ENCODE measurements around the gene MCM7.
"Not testable (repeated sequence)": the region's sequence is repeated elsewhere in the genome, so short reads cannot be mapped to it uniquely, and the experiment has no call there.

Gene MCM7

GRCh38 chr7:100130608-100131453 lies 29.6 kb upstream of the MCM7 start:
- Histone ChIP-seq H3K4me3 (ENCODE audit: low read depth in 1 of 2, low read length in 2 of 2) (no peak overlapping the region), H3K27me3 (ENCODE audit: control insufficient read depth in 1 of 2, insufficient read depth in 2 of 2, low read length in 2 of 2) (no peaks in the 10 kb centered on the region), H3K9me3 (ENCODE audit: low read length) (no peaks in the 10 kb centered on the region), H3K27ac (ENCODE audit: low read depth, low read length) (no peak overlapping the region), H3K36me3 (ENCODE audit: insufficient read depth, low read length) (no peaks in the 10 kb centered on the region), H3K9ac (ENCODE audit: low read length) (no peak overlapping the region), H3K4me1 (ENCODE audit: insufficient read depth, low read length) (peaks cover 19% of the 10 kb centered on the region)

- not testable (repeated sequence) for H3K36me3 ChIP-seq (ENCODE audit: insufficient read depth, low read length); H3K4me3 ChIP-seq (ENCODE audit: low read depth in 1 of 2, low read length in 2 of 2); H3K27me3 ChIP-seq (ENCODE audit: control insufficient read depth in 1 of 2, insufficient read depth in 2 of 2, low read length in 2 of 2); H3K9ac ChIP-seq (ENCODE audit: low read length); H3K9me3 ChIP-seq (ENCODE audit: low read length); H3K27ac ChIP-seq (ENCODE audit: low read depth, low read length)
- H3K4me1 ChIP-seq (ENCODE audit: insufficient read depth, low read length), result peaks cover 19% of the 10 kb centered on the region
Measured at GRCh38 chr7:100130220-100130607, 29.0 kb upstream of the MCM7 start.

DNA sequence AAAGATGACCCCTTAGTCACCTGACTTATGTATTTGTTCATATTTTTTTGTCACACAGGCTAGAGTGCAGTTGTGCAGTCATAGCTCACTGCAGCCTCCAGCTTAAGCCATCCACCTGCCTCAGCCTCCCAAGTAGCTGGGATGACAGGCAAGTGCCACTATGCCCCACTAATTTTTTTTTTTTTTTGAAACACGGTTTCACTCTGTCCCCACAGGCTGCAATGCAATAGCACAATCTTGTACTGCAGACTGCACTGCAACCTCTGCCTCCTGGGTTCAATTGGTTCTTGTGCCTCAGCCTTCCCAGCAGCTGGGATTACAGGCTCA lies 27.4 kb upstream of the MCM7 start:
- Histone ChIP-seq H3K9me3 (ENCODE audit: low read length) (no peaks in the 10 kb centered on the region), H3K27ac (ENCODE audit: low read depth, low read length) (peak overlapping the region; percentile 7), H3K9ac (ENCODE audit: low read length) (no peak overlapping the region), H3K4me1 (ENCODE audit: insufficient read depth, low read length) (peaks cover 19% of the 10 kb centered on the region), H3K36me3 (ENCODE audit: insufficient read depth, low read length) (peaks cover 10% of the 10 kb centered on the region), H3K4me3 (ENCODE audit: low read depth in 1 of 2, low read length in 2 of 2) (peak overlapping the region in 1 of 2 donors; percentile 92), H3K27me3 (ENCODE audit: control insufficient read depth in 1 of 2, insufficient read depth in 2 of 2, low read length in 2 of 2) (no peaks in the 10 kb centered on the region)

- Histone ChIP-seq H3K4me3 (ENCODE audit: low read depth in 1 of 2, low read length in 2 of 2) (peak overlapping the region; percentile 92 to 94), H3K9ac (ENCODE audit: low read length) (peak overlapping the region; percentile 93), H3K27ac (ENCODE audit: low read depth, low read length) (peak overlapping the region; percentile 98), H3K27me3 (ENCODE audit: control insufficient read depth in 1 of 2, insufficient read depth in 2 of 2, low read length in 2 of 2) (no peaks in the 10 kb centered on the region), H3K9me3 (ENCODE audit: low read length) (no peaks in the 10 kb centered on the region), H3K4me1 (ENCODE audit: insufficient read depth, low read length) (peaks cover 19% of the 10 kb centered on the region), H3K36me3 (ENCODE audit: insufficient read depth, low read length) (peaks cover 11% of the 10 kb centered on the region)
Measured at GRCh38 chr7:100127866-100128636, 26.9 kb upstream of the MCM7 start.

DNA sequence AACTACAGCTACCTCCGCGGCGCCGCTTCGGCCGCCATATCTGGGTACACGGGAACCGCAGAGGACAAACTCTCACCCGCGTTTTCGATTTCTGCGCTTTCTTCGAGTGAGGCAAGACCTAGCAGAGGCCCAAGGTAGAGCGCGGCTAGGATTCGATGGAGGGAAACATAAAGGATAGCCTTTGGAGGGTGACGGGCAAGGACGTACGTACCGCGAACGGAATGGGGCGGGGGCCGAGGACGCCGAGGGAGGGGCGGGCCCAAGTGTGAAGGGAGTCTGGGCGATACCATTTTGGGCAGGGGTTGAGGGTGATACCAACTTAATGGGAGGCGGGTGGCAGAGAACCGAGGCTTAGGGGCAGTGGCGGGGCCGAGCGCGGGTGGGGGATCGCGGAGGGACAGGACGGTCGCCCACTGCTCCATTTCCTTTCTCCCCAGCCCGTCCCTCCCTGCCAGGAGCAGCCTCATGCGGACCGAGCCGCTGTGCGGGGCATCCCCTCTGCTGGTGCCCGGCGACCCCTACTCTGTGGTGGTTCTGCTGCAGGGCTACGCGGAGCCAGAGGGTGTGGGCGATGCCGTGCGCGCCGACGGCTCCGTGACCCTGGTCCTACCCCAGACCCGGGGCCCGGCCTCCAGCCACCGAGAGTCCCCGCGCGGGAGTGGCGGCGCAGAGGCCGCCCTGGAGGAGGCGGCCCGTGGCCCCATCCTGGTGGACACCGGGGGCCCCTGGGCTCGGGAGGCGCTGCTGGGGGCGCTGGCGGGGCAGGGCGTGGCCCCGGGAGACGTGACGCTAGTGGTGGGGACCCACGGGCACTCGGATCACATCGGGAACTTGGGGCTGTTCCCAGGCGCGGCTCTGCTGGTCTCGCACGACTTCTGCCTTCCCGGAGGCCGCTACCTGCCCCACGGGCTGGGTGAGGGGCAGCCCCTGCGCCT lies 26.0 kb upstream of the MCM7 start, which contains the start of gene MBLAC1:
Gene MBLAC1 (plus strand): TSS at position 37 of the 935 bp plus-strand sequence. CDS start 429 bp downstream, at position 466.
- H3K9me3 ChIP-seq (ENCODE audit: low read length), result no peaks in the 10 kb centered on the region
- H3K4me3 ChIP-seq (ENCODE audit: low read depth in 1 of 2, low read length in 2 of 2), result peak within 1 kb of the TSS; percentile 92 to 94
- H3K4me1 ChIP-seq (ENCODE audit: insufficient read depth, low read length), result peaks cover 14% of the 10 kb centered on the region
- H3K27ac ChIP-seq (ENCODE audit: low read depth, low read length), result peak within 1 kb of the TSS; percentile 98
- no peaks in the 10 kb centered on the region for H3K27me3 ChIP-seq (ENCODE audit: control insufficient read depth in 1 of 2, insufficient read depth in 2 of 2, low read length in 2 of 2)
- peak within 1 kb of the TSS; percentile 93 for H3K9ac ChIP-seq (ENCODE audit: low read length)
- H3K36me3 ChIP-seq (ENCODE audit: insufficient read depth, low read length), result peaks cover 19% of the 10 kb centered on the region

- peak overlapping the region; percentile 92 to 94 for H3K4me3 ChIP-seq (ENCODE audit: low read depth in 1 of 2, low read length in 2 of 2)
- peaks cover 22% of the 10 kb centered on the region for H3K36me3 ChIP-seq (ENCODE audit: insufficient read depth, low read length)
- H3K27me3 ChIP-seq (ENCODE audit: control insufficient read depth in 1 of 2, insufficient read depth in 2 of 2, low read length in 2 of 2), result no peaks in the 10 kb centered on the region
- peaks cover 14% of the 10 kb centered on the region for H3K4me1 ChIP-seq (ENCODE audit: insufficient read depth, low read length)
- no peaks in the 10 kb centered on the region for H3K9me3 ChIP-seq (ENCODE audit: low read length)
- peak overlapping the region; percentile 98 for H3K27ac ChIP-seq (ENCODE audit: low read depth, low read length)
- peak overlapping the region; percentile 93 for H3K9ac ChIP-seq (ENCODE audit: low read length)
Measured at GRCh38 chr7:100126239-100126930, 25.2 kb upstream of the MCM7 start.

DNA sequence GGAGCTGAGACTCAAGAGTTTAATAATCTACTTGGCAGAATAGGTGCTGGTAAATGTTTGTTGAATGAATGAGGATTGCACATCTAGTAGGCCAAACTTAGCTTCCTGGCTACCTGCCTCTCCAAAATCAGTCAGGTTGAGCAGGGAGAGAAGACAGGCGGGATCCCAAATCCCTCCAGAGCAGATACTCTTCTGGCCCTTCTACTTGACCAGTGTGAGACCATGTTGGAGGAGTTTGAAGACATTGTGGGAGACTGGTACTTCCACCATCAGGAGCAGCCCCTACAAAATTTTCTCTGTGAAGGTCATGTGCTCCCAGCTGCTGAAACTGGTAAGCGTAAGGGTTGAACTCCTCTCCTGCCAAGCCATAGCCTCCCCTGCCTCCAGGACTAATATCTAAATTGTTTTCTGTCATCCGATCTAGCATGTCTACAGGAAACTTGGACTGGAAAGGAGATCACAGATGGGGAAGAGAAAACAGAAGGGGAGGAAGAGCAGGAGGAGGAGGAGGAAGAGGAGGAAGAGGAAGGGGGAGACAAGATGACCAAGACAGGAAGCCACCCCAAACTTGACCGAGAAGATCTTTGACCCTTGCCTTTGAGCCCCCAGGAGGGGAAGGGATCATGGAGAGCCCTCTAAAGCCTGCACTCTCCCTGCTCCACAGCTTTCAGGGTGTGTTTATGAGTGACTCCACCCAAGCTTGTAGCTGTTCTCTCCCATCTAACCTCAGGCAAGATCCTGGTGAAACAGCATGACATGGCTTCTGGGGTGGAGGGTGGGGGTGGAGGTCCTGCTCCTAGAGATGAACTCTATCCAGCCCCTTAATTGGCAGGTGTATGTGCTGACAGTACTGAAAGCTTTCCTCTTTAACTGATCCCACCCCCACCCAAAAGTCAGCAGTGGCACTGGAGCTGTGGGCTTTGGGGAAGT lies 23.4 kb upstream of the MCM7 start:
- peaks cover 22% of the 10 kb centered on the region for H3K36me3 ChIP-seq (ENCODE audit: insufficient read depth, low read length)
- H3K4me3 ChIP-seq (ENCODE audit: low read depth in 1 of 2, low read length in 2 of 2), result no peak overlapping the region
- H3K27me3 ChIP-seq (ENCODE audit: control insufficient read depth in 1 of 2, insufficient read depth in 2 of 2, low read length in 2 of 2), result no peaks in the 10 kb centered on the region
- H3K9me3 ChIP-seq (ENCODE audit: low read length), result no peaks in the 10 kb centered on the region
- peaks cover 16% of the 10 kb centered on the region for H3K4me1 ChIP-seq (ENCODE audit: insufficient read depth, low read length)
- H3K27ac ChIP-seq (ENCODE audit: low read depth, low read length), result no peak overlapping the region
- no peak overlapping the region for H3K9ac ChIP-seq (ENCODE audit: low read length)

DNA sequence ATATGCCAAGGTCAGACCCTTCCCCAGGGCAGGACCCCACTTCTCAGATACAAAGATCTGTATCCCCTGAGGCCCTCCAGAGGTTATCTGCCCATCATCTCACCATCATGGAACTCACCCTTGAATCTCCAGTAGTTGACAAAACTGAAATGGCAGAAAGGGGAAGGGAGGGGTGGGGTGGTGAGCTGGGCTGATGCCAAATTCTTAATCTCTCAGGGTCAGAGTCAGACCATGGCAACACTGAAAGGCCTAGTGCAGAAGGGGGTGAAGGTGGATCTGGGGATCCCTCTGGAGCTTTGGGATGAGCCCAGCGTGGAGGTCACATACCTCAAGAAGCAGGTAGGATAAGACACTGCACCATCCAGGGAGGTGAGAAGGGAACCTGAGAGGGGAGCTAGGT lies 21.4 kb upstream of the MCM7 start:
- no peaks in the 10 kb centered on the region for H3K9me3 ChIP-seq (ENCODE audit: low read length)
- peaks cover 22% of the 10 kb centered on the region for H3K36me3 ChIP-seq (ENCODE audit: insufficient read depth, low read length)
- H3K9ac ChIP-seq (ENCODE audit: low read length), result no peak overlapping the region
- peaks cover 16% of the 10 kb centered on the region for H3K4me1 ChIP-seq (ENCODE audit: insufficient read depth, low read length)
- no peak overlapping the region for H3K4me3 ChIP-seq (ENCODE audit: low read depth in 1 of 2, low read length in 2 of 2)
- no peak overlapping the region for H3K27ac ChIP-seq (ENCODE audit: low read depth, low read length)
- H3K27me3 ChIP-seq (ENCODE audit: control insufficient read depth in 1 of 2, insufficient read depth in 2 of 2, low read length in 2 of 2), result no peaks in the 10 kb centered on the region

DNA sequence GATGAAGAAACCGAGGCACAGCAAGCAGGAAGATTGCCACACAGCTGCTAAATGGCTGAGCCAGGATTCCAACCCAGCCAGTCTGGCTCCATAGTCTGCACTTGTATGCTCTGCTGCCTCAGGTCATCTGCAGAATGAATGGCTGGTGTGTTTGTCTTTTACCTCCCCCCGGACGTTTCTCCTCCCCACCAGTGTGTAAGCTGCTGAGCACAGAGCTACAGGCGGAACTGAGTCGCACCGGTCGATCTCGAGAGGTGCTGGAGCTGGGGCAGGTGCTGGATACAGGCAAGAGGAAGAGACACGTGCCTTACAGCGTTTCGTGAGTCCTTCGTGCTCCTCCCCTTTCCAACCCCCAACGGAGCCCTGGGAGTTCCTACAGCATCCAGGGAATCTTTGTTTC lies 20.9 kb upstream of the MCM7 start:
- H3K4me1 ChIP-seq (ENCODE audit: insufficient read depth, low read length), result peaks cover 16% of the 10 kb centered on the region
- H3K27ac ChIP-seq (ENCODE audit: low read depth, low read length), result no peak overlapping the region
- H3K9me3 ChIP-seq (ENCODE audit: low read length), result no peaks in the 10 kb centered on the region
- H3K4me3 ChIP-seq (ENCODE audit: low read depth in 1 of 2, low read length in 2 of 2), result no peak overlapping the region
- peaks cover 22% of the 10 kb centered on the region for H3K36me3 ChIP-seq (ENCODE audit: insufficient read depth, low read length)
- no peak overlapping the region for H3K9ac ChIP-seq (ENCODE audit: low read length)
- H3K27me3 ChIP-seq (ENCODE audit: control insufficient read depth in 1 of 2, insufficient read depth in 2 of 2, low read length in 2 of 2), result no peaks in the 10 kb centered on the region

DNA sequence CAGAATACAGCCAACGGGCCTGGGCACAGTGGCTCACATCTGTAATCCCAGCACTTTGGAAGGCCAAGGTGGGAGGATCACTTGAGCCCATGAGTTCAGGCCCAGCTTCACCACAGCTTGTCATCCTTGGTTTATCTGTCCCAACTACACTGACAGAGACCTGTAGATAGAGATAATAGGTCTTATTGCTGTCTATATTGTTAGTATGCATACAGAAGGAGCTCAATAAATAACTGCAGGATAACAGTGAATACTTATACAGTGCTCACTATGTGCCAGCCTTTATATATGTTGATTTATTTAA lies 19.5 kb upstream of the MCM7 start:
- Histone ChIP-seq H3K27me3 (ENCODE audit: control insufficient read depth in 1 of 2, insufficient read depth in 2 of 2, low read length in 2 of 2) (no peaks in the 10 kb centered on the region), H3K27ac (ENCODE audit: low read depth, low read length) (no peak overlapping the region), H3K4me1 (ENCODE audit: insufficient read depth, low read length) (peaks cover 16% of the 10 kb centered on the region), H3K9ac (ENCODE audit: low read length) (peak overlapping the region; percentile 16), H3K36me3 (ENCODE audit: insufficient read depth, low read length) (peaks cover 22% of the 10 kb centered on the region), H3K4me3 (ENCODE audit: low read depth in 1 of 2, low read length in 2 of 2) (peak overlapping the region in 1 of 2 donors; percentile 97), H3K9me3 (ENCODE audit: low read length) (no peaks in the 10 kb centered on the region)

Measured in muscle layer of colon (tissue), 2 donors.